Measurements from ENCODE around the gene ANKH. TPM values are rescaled to one million over a fixed set of nuclear protein-coding genes. Genes with fewer than 3 reads are reported as not detected.

Gene ANKH
- total and polyA plus RNA-seq, 10 donors, result 9.0 to 87.3 (median 46.7) TPM

GRCh38 chr5:14766584-14766983 is 105.0 kb downstream of the ANKH start:
- Histone ChIP-seq H3K4me1 (peaks cover 0 to 10% (median 0%) of the 10 kb centered on the region in 6 donors), H3K27me3 (replicated peaks in 1 of 7) (no peaks in the 10 kb centered on the region), H3K4me3 (no peak overlapping the region), H3K9me3 (no peaks in the 10 kb centered on the region), H3K27ac (no peak overlapping the region), H3K36me3 (peaks cover 0 to 21% (median 2%) of the 10 kb centered on the region in 6 donors)
- WGBS, 5 donors, result 69 to 93% (median 78%) methylated on average over 1 of the region's 1 CpG
- DNase-seq, result no peak
- intact Hi-C loops (cut with DNase I; ENCODE audit: low total_unique reads), result no loop called here
- no peak for TF ChIP-seq CTCF (IDR thresholded peaks at IDR 0.05 in 8 of 11, conservative IDR thresholded peaks at IDR 0.05 in 3 of 11)
- TF ChIP-seq POLR2AphosphoS5 (IDR thresholded peaks at IDR 0.05), result no peak
- TF ChIP-seq POLR2A (IDR thresholded peaks at IDR 0.05), result no peak

- H3K27me3 ChIP-seq (replicated peaks in 1 of 7), result no peaks in the 10 kb centered on the region
- intact Hi-C loops (cut with DNase I; ENCODE audit: low total_unique reads), result no loop called here
- peaks cover 0 to 21% (median 2%) of the 10 kb centered on the region in 6 donors for H3K36me3 ChIP-seq
- peaks cover 0 to 10% (median 0%) of the 10 kb centered on the region in 6 donors for H3K4me1 ChIP-seq
- 77 to 97% (median 78%) methylated on average over 3 of the region's 3 CpGs for WGBS, 5 donors
- no peak for DNase-seq
- TF ChIP-seq POLR2A (IDR thresholded peaks at IDR 0.05) (no peak), POLR2AphosphoS5 (IDR thresholded peaks at IDR 0.05) (no peak), CTCF (IDR thresholded peaks at IDR 0.05 in 8 of 11, conservative IDR thresholded peaks at IDR 0.05 in 3 of 11) (no peak)
- H3K9me3 ChIP-seq, result no peaks in the 10 kb centered on the region
- H3K4me3 ChIP-seq, result no peak overlapping the region
- no peak overlapping the region for H3K27ac ChIP-seq
Measured at GRCh38 chr5:14765587-14765986, 106.0 kb downstream of the ANKH start.

- H3K27me3 ChIP-seq (replicated peaks in 1 of 7), result no peaks in the 10 kb centered on the region
- WGBS, 5 donors, result 81 to 90% (median 86%) methylated on average over 4 of the region's 4 CpGs
- peaks cover 0 to 10% (median 0%) of the 10 kb centered on the region in 6 donors for H3K4me1 ChIP-seq
- intact Hi-C loops (cut with DNase I; ENCODE audit: low total_unique reads), result no loop called here
- H3K36me3 ChIP-seq, result peaks cover 0 to 16% (median 2%) of the 10 kb centered on the region in 6 donors
- TF ChIP-seq CTCF (IDR thresholded peaks at IDR 0.05 in 8 of 11, conservative IDR thresholded peaks at IDR 0.05 in 3 of 11) (no peak), POLR2A (IDR thresholded peaks at IDR 0.05) (no peak), POLR2AphosphoS5 (IDR thresholded peaks at IDR 0.05) (no peak)
- no peak overlapping the region for H3K4me3 ChIP-seq
- no peaks in the 10 kb centered on the region for H3K9me3 ChIP-seq
- no peak overlapping the region for H3K27ac ChIP-seq
- DNase-seq, result no peak
Measured at GRCh38 chr5:14762549-14763216, 108.9 kb downstream of the ANKH start.

GRCh38 chr5:14760548-14761002 is 111.0 kb downstream of the ANKH start:
- Histone ChIP-seq H3K27ac (no peak overlapping the region), H3K9me3 (no peaks in the 10 kb centered on the region), H3K27me3 (replicated peaks in 1 of 7) (no peaks in the 10 kb centered on the region), H3K36me3 (peaks cover 0 to 22% (median 0%) of the 10 kb centered on the region in 6 donors), H3K4me1 (peaks cover 0 to 10% (median 0%) of the 10 kb centered on the region in 6 donors), H3K4me3 (no peak overlapping the region)
- WGBS, 5 donors, result 78 to 94% (median 92%) methylated on average over 4 of the region's 4 CpGs
- intact Hi-C loops (cut with DNase I; ENCODE audit: low total_unique reads), result no loop called here
- no peak for DNase-seq
- no peak for TF ChIP-seq CTCF (IDR thresholded peaks at IDR 0.05 in 8 of 11, conservative IDR thresholded peaks at IDR 0.05 in 3 of 11)
- TF ChIP-seq POLR2A (IDR thresholded peaks at IDR 0.05), result no peak
- no peak for TF ChIP-seq POLR2AphosphoS5 (IDR thresholded peaks at IDR 0.05)
